ENCODE results near the gene HLA-DOA.

DNA sequence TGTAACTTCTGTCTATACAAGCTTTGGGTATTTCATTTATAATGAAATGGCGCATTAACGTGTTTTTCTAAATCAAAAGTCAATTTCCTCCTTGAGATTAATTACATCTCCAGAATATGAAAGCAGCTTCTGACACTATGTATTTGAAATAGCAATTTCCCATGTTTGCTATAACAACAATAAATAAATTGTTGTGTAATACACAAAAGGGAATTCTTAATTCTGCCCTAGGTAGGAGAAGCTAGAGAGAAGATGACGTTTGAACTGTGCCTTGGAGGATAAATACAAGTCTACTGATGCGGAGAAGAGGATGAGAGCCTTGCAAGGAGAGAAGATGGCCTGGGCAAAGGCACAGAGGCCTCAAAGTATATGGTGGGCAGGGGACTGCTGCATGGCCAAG lies 7.6 kb upstream of the HLA-DOA start:
- TF ChIP-seq POLR2A (IDR thresholded peaks at IDR 0.05) = no peak
- TF ChIP-seq, protein P1, sequence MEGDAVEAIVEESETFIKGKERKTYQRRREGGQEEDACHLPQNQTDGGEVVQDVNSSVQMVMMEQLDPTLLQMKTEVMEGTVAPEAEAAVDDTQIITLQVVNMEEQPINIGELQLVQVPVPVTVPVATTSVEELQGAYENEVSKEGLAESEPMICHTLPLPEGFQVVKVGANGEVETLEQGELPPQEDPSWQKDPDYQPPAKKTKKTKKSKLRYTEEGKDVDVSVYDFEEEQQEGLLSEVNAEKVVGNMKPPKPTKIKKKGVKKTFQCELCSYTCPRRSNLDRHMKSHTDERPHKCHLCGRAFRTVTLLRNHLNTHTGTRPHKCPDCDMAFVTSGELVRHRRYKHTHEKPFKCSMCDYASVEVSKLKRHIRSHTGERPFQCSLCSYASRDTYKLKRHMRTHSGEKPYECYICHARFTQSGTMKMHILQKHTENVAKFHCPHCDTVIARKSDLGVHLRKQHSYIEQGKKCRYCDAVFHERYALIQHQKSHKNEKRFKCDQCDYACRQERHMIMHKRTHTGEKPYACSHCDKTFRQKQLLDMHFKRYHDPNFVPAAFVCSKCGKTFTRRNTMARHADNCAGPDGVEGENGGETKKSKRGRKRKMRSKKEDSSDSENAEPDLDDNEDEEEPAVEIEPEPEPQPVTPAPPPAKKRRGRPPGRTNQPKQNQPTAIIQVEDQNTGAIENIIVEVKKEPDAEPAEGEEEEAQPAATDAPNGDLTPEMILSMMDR (IDR thresholded peaks at IDR 0.05) = no peak

Data from body of pancreas (tissue), 4 donors.